GM23338 (cell line): Measurements from ENCODE around the gene MRTO4. TPM values are rescaled to one million over a fixed set of nuclear protein-coding genes. Genes with fewer than 3 reads are reported as not detected.

ENCODE experiments used
- ATAC-seq: fragments of 200-7000 bp; cut with Tn5 transposase; 3 replicates; pipeline ENCODE4 v1.9.1; 2020
- DNase-seq: peaks from one replicate; pipeline ENCODE4 v3.0.0-alpha.2; 2015; ENCODE audit warnings: low spot score
- H2AFZ ChIP-seq: fragments of 200-600 bp; sonication (generic); 2 replicates; pipeline ENCODE4 v1.8.0; 2016; ENCODE audit warnings: antibody characterized with exemption, mild to moderate bottlenecking, moderate library complexity
- H3F3A ChIP-seq: fragments of 200-600 bp; sonication (generic); replicated peaks from 2 replicates; pipeline ENCODE4 v1.8.0; 2017; ENCODE audit warnings: antibody characterized with exemption, mixed run types, low read depth
- H3K27ac ChIP-seq: fragments of 200-600 bp; sonication (generic); 2 replicates; pipeline ENCODE4 v1.6.1; 2016; ENCODE audit warnings: low read depth
- H3K27me3 ChIP-seq: fragments of 200-600 bp; sonication (generic); 2 replicates; pipeline ENCODE4 v1.8.0; 2016; ENCODE audit warnings: mild to moderate bottlenecking, mixed run types, moderate library complexity; ENCODE audit not compliant: insufficient read depth
- H3K36me3 ChIP-seq: fragments of 200-600 bp; sonication (generic); 2 replicates; pipeline ENCODE4 v1.8.0; 2016; ENCODE audit warnings: mild to moderate bottlenecking; ENCODE audit not compliant: insufficient read depth
- H3K4me1 ChIP-seq: fragments of 200-600 bp; sonication (generic); 2 replicates; pipeline ENCODE4 v1.8.0; 2016; ENCODE audit warnings: mild to moderate bottlenecking, moderate library complexity; ENCODE audit not compliant: insufficient read depth
- H3K4me2 ChIP-seq: fragments of 200-600 bp; sonication (generic); 2 replicates; pipeline ENCODE4 v1.7.1; 2017; ENCODE audit warnings: mixed run types
- H3K4me3 ChIP-seq: fragments of 200-600 bp; sonication (generic); 2 replicates; pipeline ENCODE4 v1.6.1; 2016; ENCODE audit warnings: mixed run types
- H3K79me2 ChIP-seq: fragments of 200-600 bp; sonication (generic); replicated peaks from 2 replicates; pipeline ENCODE4 v1.8.0; 2017; ENCODE audit warnings: mild to moderate bottlenecking; ENCODE audit not compliant: insufficient read depth
- H3K9me2 ChIP-seq: fragments of 200-600 bp; sonication (generic); 2 replicates; pipeline ENCODE4 v1.8.0; 2017; ENCODE audit not compliant: insufficient read depth
- H4K20me1 ChIP-seq: fragments of 200-600 bp; sonication (generic); replicated peaks from 2 replicates; pipeline ENCODE4 v1.8.0; 2017; ENCODE audit warnings: mild to moderate bottlenecking; ENCODE audit not compliant: insufficient read depth
- H3K27ac Mint-ChIP-seq: 2 replicates; pipeline ENCODE4 v1.8.0; 2020; ENCODE audit warnings: inconsistent platforms, mild to moderate bottlenecking, moderate library complexity, mixed read lengths
- H3K27me3 Mint-ChIP-seq: 3 replicates; pipeline ENCODE4 v1.8.0; 2022; ENCODE audit warnings: low read depth, mild to moderate bottlenecking, moderate library complexity, mixed read lengths, inconsistent platforms; ENCODE audit not compliant: insufficient read depth, poor library complexity
- H3K36me3 Mint-ChIP-seq: 3 replicates; pipeline ENCODE4 v1.8.0; 2021; ENCODE audit warnings: low read depth, mild to moderate bottlenecking, inconsistent platforms, moderate library complexity, mixed read lengths
- H3K4me1 Mint-ChIP-seq: 3 replicates; pipeline ENCODE4 v1.8.0; 2020; ENCODE audit warnings: mild to moderate bottlenecking, inconsistent platforms, mixed read lengths
- H3K4me3 Mint-ChIP-seq: 3 replicates; pipeline ENCODE4 v1.8.0; 2021; ENCODE audit warnings: moderate library complexity, mild to moderate bottlenecking, inconsistent platforms, mixed read lengths
- H3K9me3 Mint-ChIP-seq: 3 replicates; pipeline ENCODE4 v1.8.0; 2020; ENCODE audit warnings: moderate library complexity, mild to moderate bottlenecking, inconsistent platforms, mixed read lengths
- CTCF ChIP-seq, 2 experiments: fragments of 200-600 bp in 1 of 2; sonication (generic) in 1 of 2; conservative IDR thresholded peaks; 2 replicates each; pipeline versions ENCODE4 v1.5.1 to v1.6.1; 2016 to 2017; ENCODE audit warnings: antibody characterized with exemption in 2 of 2, low read depth in 2 of 2, mild to moderate bottlenecking in 2 of 2, moderate library complexity in 1 of 2
- ETS1 ChIP-seq: IDR thresholded peaks from 2 replicates; pipeline ENCODE4 v1.6.1; 2016; ENCODE audit warnings: antibody characterized with exemption
- EZH2 ChIP-seq: fragments of 200-600 bp; sonication (generic); IDR thresholded peaks from one replicate; pipeline ENCODE4 v1.8.0; 2017; ENCODE audit warnings: antibody characterized with exemption, mild to moderate bottlenecking, low read depth; ENCODE audit not compliant: unreplicated experiment
- NANOG ChIP-seq: IDR thresholded peaks from 2 replicates; pipeline ENCODE4 v1.6.1; 2016; ENCODE audit warnings: antibody characterized with exemption, borderline replicate concordance
- POLR2AphosphoS5 ChIP-seq: IDR thresholded peaks from 2 replicates; pipeline ENCODE4 v1.6.1; 2016; ENCODE audit warnings: antibody characterized with exemption, low read depth
- REST ChIP-seq: IDR thresholded peaks from one replicate; pipeline ENCODE4 v1.6.1; 2018; ENCODE audit warnings: antibody characterized with exemption; ENCODE audit not compliant: unreplicated experiment
- ZNF114 ChIP-seq: fragments of 250-450 bp; sonication (Bioruptor Pico); IDR thresholded peaks from 2 replicates; pipeline ENCODE4 v1.5.0; 2020; ENCODE audit warnings: mild to moderate bottlenecking, moderate library complexity
- ZNF331 ChIP-seq: fragments of 250-450 bp; sonication (Bioruptor Pico); IDR thresholded peaks from 2 replicates; pipeline ENCODE4 v1.5.0; 2020; ENCODE audit warnings: low read depth, mild to moderate bottlenecking, moderate library complexity
- ZNF462 ChIP-seq: fragments of 250-450 bp; sonication (Bioruptor Pico); IDR thresholded peaks from 2 replicates; pipeline ENCODE4 v1.5.0; 2020; ENCODE audit warnings: mild to moderate bottlenecking, moderate library complexity
- polyA plus RNA-seq: library from polyadenylated mRNA; unstranded; fragments of >200 nt; fragmentation: Nextera tagmentation; extraction: Ambion mirVana; gene quantifications from 2 replicates; pipeline ENCODE4 v1.2.1, GENCODE V29; 2016
- total RNA-seq: library from RNA; depleted of rRNA; stranded (reverse); fragments of >200 nt; shearing (Covaris generic); gene quantifications from 2 replicates; pipeline ENCODE4 v1.2.3, GENCODE V29; 2014

The MRTO4 gene
- total and polyA plus RNA-seq, 2 experiments from 2014 or later = 54.2 to 88.5 TPM

GRCh38 chr1:19289244-19289643, 37.6 kb downstream of the MRTO4 start (continued):
- no peak for TF ChIP-seq POLR2AphosphoS5
- no peak for TF ChIP-seq REST

- Mint-ChIP-seq H3K4me3 (no peak overlapping the region), H3K27me3 (peaks cover 3% of the 10 kb centered on the region), H3K27ac (no peak overlapping the region), H3K9me3 (peaks cover 50% of the 10 kb centered on the region), H3K4me1 (no peaks in the 10 kb centered on the region), H3K36me3 (peaks cover 50% of the 10 kb centered on the region)
- Histone ChIP-seq H3K79me2 (no peaks in the 10 kb centered on the region), H2AFZ (no peak overlapping the region), H3K4me2 (no peak overlapping the region), H3K4me3 (no peak overlapping the region), H3F3A (no peaks in the 10 kb centered on the region), H3K4me1 (no peaks in the 10 kb centered on the region), H3K27ac (no peak overlapping the region), H3K9me2 (no peaks in the 10 kb centered on the region), H3K27me3 (peaks cover 9% of the 10 kb centered on the region), H3K36me3 (no peaks in the 10 kb centered on the region), H4K20me1 (peaks cover under 1% of the 10 kb centered on the region; the same call in 1 of the 2 replicates)
- no peak for TF ChIP-seq ZNF462 (CRISPR knock-in tag)
- TF ChIP-seq ZNF331 (CRISPR knock-in tag) = no peak
- TF ChIP-seq ZNF114 (CRISPR knock-in tag) = no peak
- no peak for TF ChIP-seq CTCF (conservative IDR thresholded peaks at IDR 0.05; ENCODE audit: low read depth in 2 of 2)
- TF ChIP-seq POLR2AphosphoS5 = no peak
- no peak for TF ChIP-seq NANOG
- no peak for TF ChIP-seq EZH2
- no peak for TF ChIP-seq ETS1
- ATAC-seq (no peak), DNase-seq (no peak)
Measured at GRCh38 chr1:19294638-19295037, 43.0 kb downstream of the MRTO4 start.
